ENCODE results near the gene LTBP2.

LTBP2 gene

DNA sequence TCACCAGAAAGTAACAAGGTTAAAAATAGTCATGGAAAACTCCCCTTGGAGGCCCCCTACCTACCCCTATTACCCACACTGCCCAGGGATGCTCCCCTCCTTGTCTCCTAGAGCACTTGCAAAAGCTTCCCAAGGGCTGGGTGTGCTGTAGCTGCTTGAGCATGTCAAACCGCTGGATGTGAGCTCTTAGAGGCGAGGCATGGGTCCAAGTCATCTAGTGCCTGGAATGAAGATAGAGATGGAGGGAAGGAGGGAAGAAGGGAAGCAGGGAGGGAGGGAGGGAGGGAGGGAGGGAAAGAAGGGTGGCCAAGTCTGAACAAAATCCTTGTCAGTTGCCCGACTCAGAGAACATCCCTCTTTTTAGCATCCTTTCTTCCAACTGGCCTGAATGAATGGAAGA, 43.1 kb downstream of the LTBP2 start:
- TF ChIP-seq, protein P1, sequence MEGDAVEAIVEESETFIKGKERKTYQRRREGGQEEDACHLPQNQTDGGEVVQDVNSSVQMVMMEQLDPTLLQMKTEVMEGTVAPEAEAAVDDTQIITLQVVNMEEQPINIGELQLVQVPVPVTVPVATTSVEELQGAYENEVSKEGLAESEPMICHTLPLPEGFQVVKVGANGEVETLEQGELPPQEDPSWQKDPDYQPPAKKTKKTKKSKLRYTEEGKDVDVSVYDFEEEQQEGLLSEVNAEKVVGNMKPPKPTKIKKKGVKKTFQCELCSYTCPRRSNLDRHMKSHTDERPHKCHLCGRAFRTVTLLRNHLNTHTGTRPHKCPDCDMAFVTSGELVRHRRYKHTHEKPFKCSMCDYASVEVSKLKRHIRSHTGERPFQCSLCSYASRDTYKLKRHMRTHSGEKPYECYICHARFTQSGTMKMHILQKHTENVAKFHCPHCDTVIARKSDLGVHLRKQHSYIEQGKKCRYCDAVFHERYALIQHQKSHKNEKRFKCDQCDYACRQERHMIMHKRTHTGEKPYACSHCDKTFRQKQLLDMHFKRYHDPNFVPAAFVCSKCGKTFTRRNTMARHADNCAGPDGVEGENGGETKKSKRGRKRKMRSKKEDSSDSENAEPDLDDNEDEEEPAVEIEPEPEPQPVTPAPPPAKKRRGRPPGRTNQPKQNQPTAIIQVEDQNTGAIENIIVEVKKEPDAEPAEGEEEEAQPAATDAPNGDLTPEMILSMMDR (IDR thresholded peaks at IDR 0.05; ENCODE audit: extremely low read depth, insufficient read depth, missing control alignments): no peak
- in situ Hi-C loops (cut with MboI; ENCODE audit: low pct_unique_long_range_greater_than_20kb, low sequenced_read_pairs, unreplicated experiment): no loop called here
- no peak for DNase-seq (ENCODE audit: low spot score)

DNA sequence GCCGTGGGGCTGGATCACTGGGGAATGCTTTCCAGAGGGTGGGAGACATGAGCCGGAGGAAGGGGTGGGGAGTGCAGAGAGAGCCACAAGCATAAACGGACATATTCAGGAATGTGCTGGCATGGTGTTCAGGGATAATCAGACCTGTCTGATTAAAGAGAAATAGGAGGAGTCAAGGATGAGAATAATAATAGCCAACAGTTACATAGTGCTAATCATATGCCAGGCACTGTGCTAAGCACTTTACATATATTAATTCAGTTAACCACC, 43.7 kb downstream of the LTBP2 start:
- TF ChIP-seq, protein P1 (IDR thresholded peaks at IDR 0.05; ENCODE audit: extremely low read depth, insufficient read depth, missing control alignments): no peak
- in situ Hi-C loops (cut with MboI; ENCODE audit: low pct_unique_long_range_greater_than_20kb, low sequenced_read_pairs, unreplicated experiment): no loop called here
- DNase-seq (ENCODE audit: low spot score): no peak

DNA sequence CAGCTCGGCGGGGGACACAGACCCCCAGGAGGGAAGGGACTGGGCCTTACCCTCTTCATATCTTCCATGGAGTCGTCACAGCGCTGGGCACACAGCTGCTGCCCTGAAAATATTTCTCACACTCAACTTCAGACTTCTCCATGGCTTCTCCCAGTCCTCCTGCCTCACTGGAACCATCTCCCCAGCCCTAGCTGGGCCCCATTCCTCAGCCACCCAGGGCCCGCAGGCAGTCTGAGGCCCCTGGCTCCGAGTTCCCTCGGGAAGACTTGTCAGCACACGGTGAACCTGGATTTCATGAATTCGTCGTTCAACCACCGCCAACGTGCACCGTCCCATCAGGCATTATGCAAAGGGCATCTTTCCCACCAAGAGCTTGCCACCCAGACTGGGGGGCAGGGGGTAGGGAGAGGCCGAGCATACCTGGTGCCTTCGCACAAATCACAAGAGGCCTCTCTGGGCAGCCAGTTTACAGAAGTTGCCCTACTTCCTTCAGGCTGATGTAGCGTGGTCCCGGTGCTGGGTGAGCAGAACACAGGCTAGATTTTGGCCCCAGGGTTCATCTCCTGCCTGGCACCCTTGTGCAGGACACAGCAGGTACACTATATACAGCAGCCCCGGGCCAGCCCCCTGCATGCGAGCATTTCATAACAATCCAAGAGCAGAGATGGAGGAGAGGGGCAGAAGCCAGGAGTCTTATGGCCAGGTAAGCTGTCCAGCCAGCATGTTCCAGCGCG, 44.2 kb downstream of the LTBP2 start:
- in situ Hi-C loops (cut with MboI; ENCODE audit: low pct_unique_long_range_greater_than_20kb, low sequenced_read_pairs, unreplicated experiment): no loop called here
- no peak for DNase-seq (ENCODE audit: low spot score)
- TF ChIP-seq, protein P1 (IDR thresholded peaks at IDR 0.05; ENCODE audit: extremely low read depth, insufficient read depth, missing control alignments): no peak

DNA sequence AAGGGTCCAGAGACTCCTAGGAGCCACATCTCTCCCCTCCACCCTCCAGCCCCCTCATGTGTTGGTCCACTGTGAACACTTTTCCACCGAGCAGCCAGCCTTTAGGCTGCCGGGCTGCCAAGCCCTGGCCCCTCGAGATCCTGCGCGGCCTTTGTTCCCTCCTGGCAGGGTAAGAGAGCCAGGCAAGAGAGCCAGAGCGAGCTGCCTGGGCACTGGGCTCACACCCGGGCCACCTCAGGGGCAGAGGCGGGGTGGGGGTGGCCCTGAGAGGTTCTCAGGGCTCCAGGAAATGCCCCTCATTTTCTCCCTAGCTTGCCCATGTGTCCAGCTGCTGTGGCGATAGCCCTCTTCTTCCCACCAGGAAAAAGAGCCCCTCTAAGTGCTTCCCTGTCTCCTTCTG, 44.8 kb downstream of the LTBP2 start:
- TF ChIP-seq, protein P1 (IDR thresholded peaks at IDR 0.05; ENCODE audit: extremely low read depth, insufficient read depth, missing control alignments): no peak
- no peak for DNase-seq (ENCODE audit: low spot score)
- in situ Hi-C loops (cut with MboI; ENCODE audit: low pct_unique_long_range_greater_than_20kb, low sequenced_read_pairs, unreplicated experiment): no loop called here

DNA sequence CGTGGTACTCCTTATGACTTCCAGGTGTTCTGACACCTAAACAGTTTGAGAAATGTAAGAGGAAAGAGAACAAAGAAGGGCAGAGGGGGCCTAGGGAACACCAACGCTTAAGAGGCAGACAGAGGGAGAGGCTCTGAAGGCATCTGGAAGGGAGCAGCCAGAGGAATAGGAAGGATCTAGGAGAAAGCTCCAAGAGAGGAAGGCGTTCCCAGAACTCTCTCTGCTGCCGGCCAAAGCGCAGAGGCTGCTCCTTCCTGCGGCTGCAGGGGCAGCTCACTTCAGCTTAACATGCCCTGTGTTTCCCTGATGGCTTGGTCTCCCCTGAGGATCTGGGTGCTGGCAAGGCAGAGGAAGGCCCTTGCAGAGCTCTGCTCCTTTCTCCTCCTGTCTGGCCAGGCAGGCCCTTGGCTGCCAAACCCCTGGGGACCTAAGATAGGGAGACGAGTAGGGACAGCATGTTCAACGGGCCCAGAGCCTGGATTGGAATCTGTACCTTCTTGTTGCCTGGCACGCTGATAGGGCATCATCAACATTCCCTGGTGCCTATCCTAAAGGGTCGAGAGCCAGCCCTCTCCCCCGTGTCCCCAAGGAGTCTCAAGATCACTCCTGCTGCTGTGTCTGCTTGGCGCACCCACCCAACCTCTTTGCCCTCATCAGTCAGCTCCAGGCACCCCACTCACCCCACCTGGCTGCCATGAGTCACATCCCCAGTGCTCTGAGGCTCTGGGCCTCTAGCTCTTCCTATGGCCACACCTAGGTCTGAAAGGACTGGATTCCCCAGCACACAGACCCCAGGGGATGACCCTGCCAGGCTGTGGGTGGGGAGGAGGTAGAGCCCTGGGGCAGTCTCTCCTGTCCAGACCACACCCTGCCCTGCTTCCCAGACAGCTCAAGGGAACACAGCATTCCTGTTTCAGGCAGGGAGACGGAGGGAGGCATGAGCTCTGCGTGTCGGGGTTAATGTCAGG, 45.6 kb downstream of the LTBP2 start:
- TF ChIP-seq, protein P1 (IDR thresholded peaks at IDR 0.05; ENCODE audit: extremely low read depth, insufficient read depth, missing control alignments): no peak
- in situ Hi-C loops (cut with MboI; ENCODE audit: low pct_unique_long_range_greater_than_20kb, low sequenced_read_pairs, unreplicated experiment): no loop called here
- DNase-seq (ENCODE audit: low spot score): no peak

DNA sequence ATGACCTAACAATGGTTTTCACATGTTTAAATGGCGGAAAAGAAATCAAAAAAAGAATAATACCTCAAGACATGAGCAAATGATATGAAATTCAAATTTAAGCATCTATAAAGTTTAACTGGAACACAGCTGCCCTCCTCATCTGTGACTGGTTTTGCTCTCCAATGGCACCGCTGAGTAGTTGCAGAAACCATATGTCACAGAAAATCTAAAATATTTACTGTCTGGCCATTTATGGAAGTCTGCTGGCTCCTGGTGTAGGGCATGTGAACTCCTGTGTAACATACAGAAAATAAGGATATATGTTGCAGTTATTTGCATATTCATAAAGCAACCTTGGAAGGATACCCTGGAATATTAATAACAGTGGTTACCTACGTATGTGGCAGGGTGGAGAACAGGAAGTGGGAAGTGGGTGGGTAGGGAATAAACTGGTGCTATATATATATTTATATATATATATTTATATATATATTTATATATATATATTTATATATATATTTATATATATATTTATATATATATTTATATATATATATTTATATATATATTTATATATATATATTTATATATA, 48.4 kb downstream of the LTBP2 start:
- no peak for DNase-seq (ENCODE audit: low spot score)
- in situ Hi-C loops (cut with MboI; ENCODE audit: low pct_unique_long_range_greater_than_20kb, low sequenced_read_pairs, unreplicated experiment): no loop called here
- TF ChIP-seq, protein P1 (IDR thresholded peaks at IDR 0.05; ENCODE audit: extremely low read depth, insufficient read depth, missing control alignments): no peak
